Thoracic aorta (tissue), 2 donors: ENCODE results near the gene SOX5. TPM values are rescaled to one million over a fixed set of nuclear protein-coding genes. Genes with fewer than 3 reads are reported as not detected.

Experiments used
- ATAC-seq: fragments of 150-250 bp; one replicate; pipeline ENCODE4 v1.8.0; 2017; ENCODE audit warnings: low read depth; ENCODE audit not compliant: insufficient number of reproducible peaks, low FRiP score
- DNase-seq: peaks from one replicate; pipeline ENCODE4 v3.0.0-alpha.2; 2020; ENCODE audit warnings: low spot score
- H3K27ac ChIP-seq, 2 donors: fragments of 200-600 bp; sonication (generic); 1 replicate in 1 of 2; 2 replicates in 1 of 2; pipeline ENCODE4 v1.5.1; 2016; ENCODE audit warnings: mild to moderate bottlenecking in 2 of 2, moderate library complexity in 2 of 2
- H3K27me3 ChIP-seq: fragments of 200-600 bp; sonication (generic); replicated peaks from 2 replicates; pipeline ENCODE4 v1.6.0; 2016; ENCODE audit warnings: mild to moderate bottlenecking; ENCODE audit not compliant: insufficient read depth
- H3K36me3 ChIP-seq: fragments of 200-600 bp; sonication (generic); one replicate; pipeline ENCODE4 v1.5.1; 2016
- H3K4me1 ChIP-seq, 2 donors: fragments of 200-600 bp; sonication (generic); 1 replicate in 1 of 2; 2 replicates in 1 of 2; pipeline versions ENCODE4 v1.5.1 to v1.6.0; 2016; ENCODE audit warnings: low read depth in 2 of 2, mild to moderate bottlenecking in 1 of 2; ENCODE audit not compliant: control insufficient read depth in 1 of 2
- H3K4me3 ChIP-seq: fragments of 200-600 bp; sonication (generic); 2 replicates; pipeline ENCODE4 v1.5.1; 2016; ENCODE audit warnings: mild to moderate bottlenecking
- H3K9me3 ChIP-seq: fragments of 200-600 bp; sonication (generic); 2 replicates; pipeline ENCODE4 v1.5.1; 2016
- total RNA-seq, 2 donors: library from RNA; depleted of rRNA; stranded (reverse); fragments of >200 nt; gene quantifications; one replicate each; pipeline versions ENCODE4 v1.1.0 to v1.2.3, GENCODE V29; 2016
- TF ChIP-seq, protein P1 (sequence below): fragments of 200-600 bp; sonication (generic); IDR thresholded peaks from one replicate; pipeline ENCODE4 v1.5.1; 2019; ENCODE audit warnings: antibody characterized with exemption

The SOX5 gene
- total RNA-seq, 2 donors from 2014 or later = 36.8 to 37.0 TPM

DNA sequence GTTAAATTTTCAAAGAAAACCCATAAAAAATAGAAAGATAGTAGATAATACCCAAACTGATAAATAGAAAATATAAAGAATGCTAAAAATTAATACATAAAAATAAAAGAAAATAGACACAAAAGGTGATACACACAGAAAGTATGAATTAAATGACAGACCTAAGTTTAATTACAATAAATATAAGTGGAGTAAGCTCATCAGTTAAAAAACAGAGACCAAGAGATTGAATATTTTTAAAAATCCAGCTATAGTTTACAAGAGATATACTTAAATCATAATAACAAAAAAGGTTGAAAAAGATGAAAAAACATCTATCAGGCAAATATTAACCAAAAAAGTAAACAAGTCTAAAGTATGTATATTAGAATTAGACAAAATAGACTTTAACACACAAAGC lies 268.2 kb downstream of the SOX5 start:
- no peak for DNase-seq
- TF ChIP-seq, protein P1, sequence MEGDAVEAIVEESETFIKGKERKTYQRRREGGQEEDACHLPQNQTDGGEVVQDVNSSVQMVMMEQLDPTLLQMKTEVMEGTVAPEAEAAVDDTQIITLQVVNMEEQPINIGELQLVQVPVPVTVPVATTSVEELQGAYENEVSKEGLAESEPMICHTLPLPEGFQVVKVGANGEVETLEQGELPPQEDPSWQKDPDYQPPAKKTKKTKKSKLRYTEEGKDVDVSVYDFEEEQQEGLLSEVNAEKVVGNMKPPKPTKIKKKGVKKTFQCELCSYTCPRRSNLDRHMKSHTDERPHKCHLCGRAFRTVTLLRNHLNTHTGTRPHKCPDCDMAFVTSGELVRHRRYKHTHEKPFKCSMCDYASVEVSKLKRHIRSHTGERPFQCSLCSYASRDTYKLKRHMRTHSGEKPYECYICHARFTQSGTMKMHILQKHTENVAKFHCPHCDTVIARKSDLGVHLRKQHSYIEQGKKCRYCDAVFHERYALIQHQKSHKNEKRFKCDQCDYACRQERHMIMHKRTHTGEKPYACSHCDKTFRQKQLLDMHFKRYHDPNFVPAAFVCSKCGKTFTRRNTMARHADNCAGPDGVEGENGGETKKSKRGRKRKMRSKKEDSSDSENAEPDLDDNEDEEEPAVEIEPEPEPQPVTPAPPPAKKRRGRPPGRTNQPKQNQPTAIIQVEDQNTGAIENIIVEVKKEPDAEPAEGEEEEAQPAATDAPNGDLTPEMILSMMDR = no peak
- ATAC-seq = no peak
- Histone ChIP-seq H3K9me3 (no peaks in the 10 kb centered on the region), H3K27ac (no peak overlapping the region), H3K36me3 (no peaks in the 10 kb centered on the region), H3K27me3 (no peaks in the 10 kb centered on the region), H3K4me3 (no peak overlapping the region), H3K4me1 (peaks cover 4 to 7% of the 10 kb centered on the region in 2 donors)

DNA sequence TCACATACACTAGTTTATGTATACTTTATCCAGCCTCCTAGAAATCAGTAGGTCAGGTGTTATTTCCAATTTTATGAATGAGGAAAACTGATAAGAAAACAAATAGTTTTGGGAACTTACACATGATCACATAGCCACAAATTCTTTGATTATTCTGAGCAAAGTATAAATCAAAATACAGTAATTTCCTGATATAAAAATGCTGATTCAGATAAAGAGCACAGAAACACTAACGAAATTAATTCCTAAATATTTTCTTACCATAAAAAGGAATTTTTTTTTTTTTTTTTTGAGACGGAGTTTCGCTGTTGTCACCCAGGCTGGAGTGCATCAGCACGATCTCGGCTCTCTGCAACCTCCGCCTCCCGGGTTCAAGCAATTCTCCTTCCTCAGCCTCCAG lies 275.4 kb downstream of the SOX5 start:
- H3K9me3 ChIP-seq = no peaks in the 10 kb centered on the region
- no peak for ATAC-seq
- no peak overlapping the region for H3K27ac ChIP-seq

DNA sequence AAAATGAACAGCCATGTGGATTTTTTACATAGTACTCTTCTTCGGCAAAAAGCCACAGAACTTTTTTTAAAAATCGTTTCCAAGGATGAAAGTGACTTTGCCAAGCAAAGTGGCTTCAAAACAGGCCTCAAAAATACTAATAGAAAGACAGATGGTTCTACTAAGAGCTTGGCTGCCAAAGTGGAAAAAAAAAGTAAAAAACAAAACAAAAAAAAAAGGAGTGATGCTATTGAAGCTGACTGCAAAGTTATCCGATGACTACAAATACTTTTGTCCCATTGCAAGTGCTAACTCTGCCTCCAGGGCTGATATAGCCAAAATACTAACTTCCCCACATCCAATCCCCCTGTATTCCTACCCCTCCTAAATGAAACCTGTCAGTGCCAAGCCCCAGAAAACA lies 277.6 kb downstream of the SOX5 start:
- Histone ChIP-seq H3K4me1 (peaks cover 3 to 22% of the 10 kb centered on the region in 2 donors), H3K27me3 (no peaks in the 10 kb centered on the region), H3K4me3 (no peak overlapping the region), H3K36me3 (no peaks in the 10 kb centered on the region), H3K9me3 (no peaks in the 10 kb centered on the region), H3K27ac (no peak overlapping the region)
- TF ChIP-seq, protein P1 = no peak
- no peak for ATAC-seq
- no peak for DNase-seq

More for the DNA sequence above, 275.4 kb downstream of the SOX5 start:
- DNase-seq = no peak
- Histone ChIP-seq H3K36me3 (no peaks in the 10 kb centered on the region), H3K27me3 (no peaks in the 10 kb centered on the region), H3K4me1 (peaks cover 3 to 22% of the 10 kb centered on the region in 2 donors), H3K4me3 (no peak overlapping the region)
- TF ChIP-seq, protein P1 = no peak

DNA sequence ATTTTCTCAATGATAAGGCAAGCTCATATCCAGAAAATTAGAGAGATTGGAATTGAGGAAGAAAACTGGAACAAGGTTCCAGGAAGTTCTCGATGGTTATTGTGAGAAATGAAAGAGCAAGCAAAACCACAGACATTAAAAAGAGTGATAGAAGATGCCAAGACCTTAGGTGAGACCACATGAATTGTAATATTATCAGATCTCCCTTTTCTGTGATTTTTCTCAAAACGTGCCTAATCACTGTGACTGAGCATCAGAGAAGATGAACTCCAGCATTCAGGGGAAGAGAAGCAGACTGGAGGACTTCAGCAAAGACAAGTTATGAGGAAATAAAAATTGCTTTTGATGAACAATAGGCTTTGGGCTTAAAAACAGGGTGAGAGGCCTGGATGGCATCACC lies 278.8 kb downstream of the SOX5 start:
- TF ChIP-seq, protein P1 = no peak
- no peaks in the 10 kb centered on the region for H3K9me3 ChIP-seq
- H3K4me3 ChIP-seq = no peak overlapping the region
- peaks cover 3 to 22% of the 10 kb centered on the region in 2 donors for H3K4me1 ChIP-seq
- H3K36me3 ChIP-seq = no peaks in the 10 kb centered on the region
- no peak for DNase-seq
- ATAC-seq = no peak
- H3K27ac ChIP-seq = no peak overlapping the region
- H3K27me3 ChIP-seq = no peaks in the 10 kb centered on the region

DNA sequence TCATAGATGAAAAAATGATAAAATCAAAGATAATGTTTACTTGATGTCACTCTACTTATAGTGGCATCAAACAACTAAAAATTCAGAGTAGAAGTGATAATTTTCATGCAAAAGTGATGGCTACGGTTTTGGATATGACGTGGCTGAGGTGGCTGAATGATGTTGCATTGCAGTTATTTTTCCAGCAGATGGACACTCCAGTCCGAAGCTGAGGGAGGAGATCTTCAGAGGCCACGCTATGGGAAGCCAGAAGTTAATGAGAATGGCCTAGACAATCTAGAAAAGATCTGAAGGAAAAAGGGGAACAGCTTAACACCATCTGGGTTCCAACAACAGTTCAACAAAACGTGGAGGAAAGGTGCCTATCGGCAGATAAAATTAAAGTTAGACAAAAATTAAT lies 279.8 kb downstream of the SOX5 start:
- ATAC-seq (no peak), DNase-seq (no peak)
- Histone ChIP-seq H3K4me3 (no peak overlapping the region), H3K9me3 (no peaks in the 10 kb centered on the region), H3K27ac (no peak overlapping the region), H3K27me3 (no peaks in the 10 kb centered on the region), H3K4me1 (peaks cover 3 to 22% of the 10 kb centered on the region in 2 donors), H3K36me3 (no peaks in the 10 kb centered on the region)
- TF ChIP-seq, protein P1 = no peak
